Measurements from ENCODE around the gene C1QC.

C1QC gene

DNA sequence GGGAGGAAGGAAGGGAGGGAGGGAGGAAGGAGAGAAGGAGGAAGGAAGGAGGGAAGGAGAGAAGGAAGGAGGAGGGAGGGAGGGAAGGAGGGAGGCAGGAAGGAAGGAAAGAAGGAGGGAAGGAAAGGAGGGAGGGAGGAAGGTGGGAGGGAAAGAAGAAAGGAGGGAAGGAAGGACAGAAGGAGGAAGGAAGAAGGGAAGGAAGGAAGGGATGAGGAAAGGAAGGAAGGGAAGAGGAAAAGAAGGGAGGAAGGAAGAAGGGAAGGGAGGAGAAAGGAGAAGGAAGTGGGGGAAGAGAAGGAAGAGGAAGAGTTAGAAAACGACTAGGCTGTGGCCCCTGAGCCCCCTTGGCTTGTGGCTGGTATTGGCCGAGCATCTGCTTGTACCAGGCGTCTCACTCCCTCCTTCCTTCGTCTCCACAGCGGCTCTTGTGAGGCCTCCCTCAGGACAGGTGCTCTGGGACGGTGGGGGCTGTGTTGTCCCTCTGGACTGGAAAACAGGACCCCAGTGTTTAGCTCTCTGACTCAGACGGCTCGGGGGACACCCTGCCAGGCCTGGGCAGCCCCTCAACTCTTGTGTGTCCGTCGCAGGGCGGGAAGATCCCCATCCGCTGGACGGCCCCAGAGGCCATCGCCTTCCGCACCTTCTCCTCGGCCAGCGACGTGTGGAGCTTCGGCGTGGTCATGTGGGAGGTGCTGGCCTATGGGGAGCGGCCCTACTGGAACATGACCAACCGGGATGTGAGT is 43.2 kb upstream of the C1QC start:
- in situ Hi-C loops (cut with HindIII; ENCODE audit: low sequenced_read_pairs) = no loop called here
- TF ChIP-seq, protein P1, sequence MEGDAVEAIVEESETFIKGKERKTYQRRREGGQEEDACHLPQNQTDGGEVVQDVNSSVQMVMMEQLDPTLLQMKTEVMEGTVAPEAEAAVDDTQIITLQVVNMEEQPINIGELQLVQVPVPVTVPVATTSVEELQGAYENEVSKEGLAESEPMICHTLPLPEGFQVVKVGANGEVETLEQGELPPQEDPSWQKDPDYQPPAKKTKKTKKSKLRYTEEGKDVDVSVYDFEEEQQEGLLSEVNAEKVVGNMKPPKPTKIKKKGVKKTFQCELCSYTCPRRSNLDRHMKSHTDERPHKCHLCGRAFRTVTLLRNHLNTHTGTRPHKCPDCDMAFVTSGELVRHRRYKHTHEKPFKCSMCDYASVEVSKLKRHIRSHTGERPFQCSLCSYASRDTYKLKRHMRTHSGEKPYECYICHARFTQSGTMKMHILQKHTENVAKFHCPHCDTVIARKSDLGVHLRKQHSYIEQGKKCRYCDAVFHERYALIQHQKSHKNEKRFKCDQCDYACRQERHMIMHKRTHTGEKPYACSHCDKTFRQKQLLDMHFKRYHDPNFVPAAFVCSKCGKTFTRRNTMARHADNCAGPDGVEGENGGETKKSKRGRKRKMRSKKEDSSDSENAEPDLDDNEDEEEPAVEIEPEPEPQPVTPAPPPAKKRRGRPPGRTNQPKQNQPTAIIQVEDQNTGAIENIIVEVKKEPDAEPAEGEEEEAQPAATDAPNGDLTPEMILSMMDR (IDR thresholded peaks at IDR 0.05; ENCODE audit: low read depth, low read length) = no peak
- no peak overlapping the region for H3K4me3 ChIP-seq (ENCODE audit: low read depth, low read length)

DNA sequence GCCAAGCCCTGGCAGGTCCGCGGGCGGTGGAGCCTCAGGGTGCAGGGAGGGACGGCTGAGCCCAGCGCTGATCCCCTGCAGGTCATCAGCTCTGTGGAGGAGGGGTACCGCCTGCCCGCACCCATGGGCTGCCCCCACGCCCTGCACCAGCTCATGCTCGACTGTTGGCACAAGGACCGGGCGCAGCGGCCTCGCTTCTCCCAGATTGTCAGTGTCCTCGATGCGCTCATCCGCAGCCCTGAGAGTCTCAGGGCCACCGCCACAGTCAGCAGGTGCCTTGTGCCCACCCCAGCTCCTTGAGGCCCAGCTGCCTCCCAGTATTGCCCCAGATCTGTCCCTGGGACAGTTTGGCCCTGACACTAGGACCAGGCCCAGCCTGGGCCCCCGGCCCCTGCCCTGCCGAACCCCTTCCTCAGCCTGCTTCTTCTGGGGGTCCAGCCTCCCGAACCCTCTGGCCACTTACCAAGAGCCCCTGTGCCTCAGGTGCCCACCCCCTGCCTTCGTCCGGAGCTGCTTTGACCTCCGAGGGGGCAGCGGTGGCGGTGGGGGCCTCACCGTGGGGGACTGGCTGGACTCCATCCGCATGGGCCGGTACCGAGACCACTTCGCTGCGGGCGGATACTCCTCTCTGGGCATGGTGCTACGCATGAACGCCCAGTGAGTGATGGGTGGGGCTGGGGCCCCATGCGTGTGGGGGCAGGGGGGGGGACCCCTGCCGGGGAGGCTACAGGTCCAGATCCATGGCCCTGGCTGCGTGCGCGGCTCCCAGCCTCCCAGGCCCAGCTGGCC is 42.4 kb upstream of the C1QC start:
- no peak for DNase-seq (ENCODE audit: low read depth, low spot score)
- TF ChIP-seq, protein P1 (IDR thresholded peaks at IDR 0.05; ENCODE audit: low read depth, low read length) = no peak
- no peak overlapping the region for H3K4me3 ChIP-seq (ENCODE audit: low read depth, low read length)
- in situ Hi-C loops (cut with HindIII; ENCODE audit: low sequenced_read_pairs) = no loop called here

More for the DNA sequence above, 43.2 kb upstream of the C1QC start:
- no peak for DNase-seq (ENCODE audit: low read depth, low spot score)

DNA sequence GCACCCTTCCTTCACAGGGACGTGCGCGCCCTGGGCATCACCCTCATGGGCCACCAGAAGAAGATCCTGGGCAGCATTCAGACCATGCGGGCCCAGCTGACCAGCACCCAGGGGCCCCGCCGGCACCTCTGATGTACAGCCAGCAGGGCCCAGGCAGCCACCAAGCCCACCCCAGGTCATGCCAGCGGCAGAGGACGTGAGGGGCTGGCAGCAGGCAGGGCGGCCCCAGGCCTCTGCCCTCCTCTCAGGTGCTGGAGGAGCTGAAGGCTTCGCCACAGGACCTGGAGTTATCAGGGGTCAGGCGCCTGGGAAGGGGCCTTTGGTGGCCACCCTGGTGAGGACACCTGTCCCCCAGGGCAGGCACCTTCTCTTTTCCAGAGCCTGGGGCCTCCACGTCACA is 41.8 kb upstream of the C1QC start:
- TF ChIP-seq, protein P1 (IDR thresholded peaks at IDR 0.05; ENCODE audit: low read depth, low read length) = no peak
- no peak for DNase-seq (ENCODE audit: low read depth, low spot score)
- H3K4me3 ChIP-seq (ENCODE audit: low read depth, low read length) = no peak overlapping the region
- in situ Hi-C loops (cut with HindIII; ENCODE audit: low sequenced_read_pairs) = no loop called here

DNA sequence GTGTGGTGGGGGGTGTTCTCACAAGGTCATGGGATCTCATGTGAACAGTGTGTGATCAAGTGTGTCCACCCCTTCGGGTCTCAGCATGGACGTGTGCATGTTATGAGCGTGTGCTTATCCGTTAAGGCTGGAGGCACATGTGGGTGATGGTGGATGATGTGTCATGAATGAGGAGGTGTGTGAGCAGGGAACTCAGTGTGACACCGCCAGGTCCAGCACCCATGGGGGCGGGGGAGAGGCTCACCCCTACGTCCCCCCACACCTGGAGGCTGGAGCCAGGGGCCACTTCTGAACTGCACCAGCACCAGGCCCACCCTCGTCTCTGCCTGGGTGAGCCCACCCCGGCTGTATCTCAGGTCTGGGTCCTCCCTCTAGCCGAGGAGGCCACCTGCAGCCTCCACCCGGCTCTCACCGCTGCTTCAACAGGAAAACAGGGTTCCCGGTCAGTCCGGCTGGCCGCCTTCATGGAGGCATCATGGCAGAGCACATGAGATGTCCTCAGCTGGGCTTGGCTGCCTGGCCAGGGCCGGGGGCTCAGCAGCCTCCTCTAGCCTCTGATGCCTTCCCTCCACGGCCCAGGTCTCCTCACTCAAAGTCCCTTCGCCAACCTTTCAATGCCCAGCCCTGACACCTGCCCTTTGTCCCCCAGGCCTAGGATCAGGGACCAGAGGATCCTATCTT is 41.2 kb upstream of the C1QC start:
- in situ Hi-C loops (cut with HindIII; ENCODE audit: low sequenced_read_pairs) = no loop called here
- no peak for DNase-seq (ENCODE audit: low read depth, low spot score)

DNA sequence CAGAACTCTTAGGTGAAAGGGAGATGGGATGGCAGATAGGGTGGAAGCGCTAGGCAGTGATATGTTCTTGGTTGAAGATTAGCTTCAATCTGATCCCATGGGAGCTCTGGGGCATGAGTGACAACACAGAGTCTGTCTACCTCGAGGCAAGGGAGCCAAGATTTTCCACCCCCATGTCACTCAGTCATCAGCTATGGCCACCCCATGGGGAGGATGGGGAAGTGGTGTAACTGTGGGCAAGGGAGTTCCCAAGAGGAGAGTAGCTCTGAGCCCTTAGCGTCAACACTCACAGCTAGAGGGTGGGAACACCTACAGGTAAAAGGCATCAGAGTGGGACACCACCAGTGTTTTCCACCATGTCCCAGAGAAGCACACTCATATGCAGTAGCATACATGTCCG is 37.3 kb upstream of the C1QC start:
- in situ Hi-C loops (cut with HindIII; ENCODE audit: low sequenced_read_pairs) = no loop called here
- TF ChIP-seq, protein P1 (IDR thresholded peaks at IDR 0.05; ENCODE audit: low read depth, low read length) = no peak
- DNase-seq (ENCODE audit: low read depth, low spot score) = no peak
- no peak overlapping the region for H3K4me3 ChIP-seq (ENCODE audit: low read depth, low read length)

More for the DNA sequence above, 41.2 kb upstream of the C1QC start:
- TF ChIP-seq, protein P1 (IDR thresholded peaks at IDR 0.05; ENCODE audit: low read depth, low read length) = no peak
- no peak overlapping the region for H3K4me3 ChIP-seq (ENCODE audit: low read depth, low read length)

DNA sequence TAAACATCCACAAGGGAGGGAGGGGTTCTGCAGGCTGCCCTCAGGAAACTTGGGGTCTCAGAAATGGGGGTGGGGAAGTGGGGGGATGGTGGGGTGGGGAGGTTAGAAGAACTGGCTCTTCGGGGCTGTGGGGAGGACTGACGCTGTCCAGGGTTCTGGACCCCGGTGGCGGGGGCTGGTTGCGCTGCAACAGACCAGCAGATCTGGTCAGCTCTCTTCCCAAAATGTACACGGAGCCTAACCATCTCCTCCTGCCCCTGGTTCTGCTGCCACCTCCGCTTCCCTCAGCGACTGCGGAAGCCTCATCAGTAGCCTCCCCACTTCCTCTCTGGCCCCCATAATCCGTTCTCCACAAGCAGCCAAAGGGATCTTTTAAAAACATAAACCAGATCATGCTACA is 36.3 kb upstream of the C1QC start:
- TF ChIP-seq, protein P1 (IDR thresholded peaks at IDR 0.05; ENCODE audit: low read depth, low read length) = no peak
- in situ Hi-C loops (cut with HindIII; ENCODE audit: low sequenced_read_pairs) = no loop called here
- no peak for DNase-seq (ENCODE audit: low read depth, low spot score)

More for the DNA sequence above, 36.3 kb upstream of the C1QC start:
- H3K4me3 ChIP-seq (ENCODE audit: low read depth, low read length) = no peak overlapping the region

Data from astrocyte of the spinal cord (primary cell).